Panc1 (cell line): ENCODE measurements around the gene NR5A1. TPM values are rescaled to one million over a fixed set of nuclear protein-coding genes. Genes with fewer than 3 reads are reported as not detected.

ENCODE experiments used
- ATAC-seq: fragments of 200-7000 bp; cut with Tn5 transposase; 2 replicates; pipeline ENCODE4 v1.9.1; 2020; ENCODE audit warnings: mild to moderate bottlenecking, moderate library complexity
- BruUV-seq: library from RNA; stranded (reverse); fragments of 400-500 nt; replicated peaks from 2 replicates; lab custom pipeline; 2021; lab: Mats Ljungman, UMichigan
- CTCF ChIA-PET: fragments of 300-600 bp; sonication (Branson Sonifier 250); formaldehyde crosslinking; loops from one replicate; lab custom pipeline; 2022; ENCODE audit warnings: antibody characterized with exemption; lab: Charles Lee
- POLR2A ChIA-PET: fragments of 300-600 bp; sonication (Branson Sonifier 250); formaldehyde crosslinking; loops from one replicate; lab custom pipeline; 2022; ENCODE audit warnings: antibody characterized with exemption; lab: Charles Lee
- DNase-seq: peaks from one replicate; pipeline ENCODE4 v3.0.0-alpha.2; 2010; ENCODE audit warnings: low read depth, low spot score
- H3K27ac ChIP-seq: 2 replicates; pipeline ENCODE4 v1.5.1; 2011; ENCODE audit warnings: mild to moderate bottlenecking, low read length, inconsistent platforms
- H3K27me3 ChIP-seq: fragments of 200-500 bp; sonication (Bioruptor generic); 2 replicates; pipeline ENCODE4 v1.6.0; 2014; ENCODE audit warnings: low read length, inconsistent platforms; ENCODE audit not compliant: control insufficient read depth, insufficient read depth
- H3K36me3 ChIP-seq: fragments of 200-500 bp; sonication (Bioruptor generic); 2 replicates; pipeline ENCODE4 v1.5.1; 2014; ENCODE audit warnings: inconsistent platforms, mild to moderate bottlenecking, low read length, moderate library complexity; ENCODE audit not compliant: control insufficient read depth, insufficient read depth
- H3K4me1 ChIP-seq: 2 replicates; pipeline ENCODE4 v1.5.1; 2011; ENCODE audit warnings: inconsistent platforms, mild to moderate bottlenecking, low read length, moderate library complexity; ENCODE audit not compliant: control insufficient read depth, insufficient read depth
- H3K4me3 ChIP-seq, 2 experiments: 2 replicates each; pipeline ENCODE4 v1.5.1; 2011 to 2012; ENCODE audit warnings: low read depth in 2 of 2, low read length in 2 of 2, mild to moderate bottlenecking in 2 of 2, inconsistent platforms in 1 of 2, moderate library complexity in 1 of 2
- H3K9me3 ChIP-seq: fragments of 200-500 bp; sonication (Bioruptor generic); 2 replicates; pipeline ENCODE4 v1.5.1; 2014; ENCODE audit warnings: low read depth, mild to moderate bottlenecking, inconsistent platforms, low read length, moderate library complexity; ENCODE audit not compliant: control insufficient read depth, insufficient read depth
- CTCF ChIP-seq: fragments of 450-650 bp; IDR thresholded peaks from 2 replicates; pipeline ENCODE4 v1.5.1; 2017; ENCODE audit warnings: mild to moderate bottlenecking
- POLR2AphosphoS5 ChIP-seq: IDR thresholded peaks from 2 replicates; pipeline ENCODE4 v1.6.1; 2012; ENCODE audit warnings: mild to moderate bottlenecking, low read depth, low read length, moderate library complexity
- REST ChIP-seq, 2 experiments: IDR thresholded peaks; 2 replicates each; pipeline ENCODE4 v1.6.1; 2011 to 2012; ENCODE audit warnings: low read depth in 2 of 2, control low read depth in 1 of 2, low read length in 1 of 2, mild to moderate bottlenecking in 1 of 2, moderate library complexity in 1 of 2; ENCODE audit not compliant: insufficient read depth in 1 of 2
- SIN3A ChIP-seq: IDR thresholded peaks from 2 replicates; pipeline ENCODE4 v1.6.1; 2012; ENCODE audit warnings: low read depth, mild to moderate bottlenecking, low read length, moderate library complexity, borderline replicate concordance; ENCODE audit not compliant: insufficient read depth
- TCF7L2 ChIP-seq: IDR thresholded peaks from 2 replicates; pipeline ENCODE4 v1.6.1; 2011; ENCODE audit warnings: mild to moderate bottlenecking, low read depth, low read length, inconsistent platforms
- in situ Hi-C: cut with HindIII; loops from 2 replicates; pipeline ENCODE4 v1.10.0; 2016; ENCODE audit warnings: low sequenced_read_pairs, low pct_unique_long_range_greater_than_20kb
- intact Hi-C: fragments of 100-400 bp; cut with micrococcal nuclease; formaldehyde crosslinking; loops from one replicate; pipeline ENCODE4 v1.10.0; 2022; ENCODE audit not compliant: unreplicated experiment
- total RNA-seq: library from RNA; stranded (reverse); gene quantifications from one replicate; pipeline ENCODE4 v1.2.1, GENCODE V29; 2021; ENCODE audit not compliant: unreplicated experiment

NR5A1 gene
- total RNA-seq, 1 experiment from 2014 or later, result 2.5 TPM

- CTCF ChIA-PET, result no interaction called here
- intact Hi-C loops, result no loop called here
Measured at GRCh38 chr9:124454296-124454695, 52.9 kb downstream of the NR5A1 start.

DNA sequence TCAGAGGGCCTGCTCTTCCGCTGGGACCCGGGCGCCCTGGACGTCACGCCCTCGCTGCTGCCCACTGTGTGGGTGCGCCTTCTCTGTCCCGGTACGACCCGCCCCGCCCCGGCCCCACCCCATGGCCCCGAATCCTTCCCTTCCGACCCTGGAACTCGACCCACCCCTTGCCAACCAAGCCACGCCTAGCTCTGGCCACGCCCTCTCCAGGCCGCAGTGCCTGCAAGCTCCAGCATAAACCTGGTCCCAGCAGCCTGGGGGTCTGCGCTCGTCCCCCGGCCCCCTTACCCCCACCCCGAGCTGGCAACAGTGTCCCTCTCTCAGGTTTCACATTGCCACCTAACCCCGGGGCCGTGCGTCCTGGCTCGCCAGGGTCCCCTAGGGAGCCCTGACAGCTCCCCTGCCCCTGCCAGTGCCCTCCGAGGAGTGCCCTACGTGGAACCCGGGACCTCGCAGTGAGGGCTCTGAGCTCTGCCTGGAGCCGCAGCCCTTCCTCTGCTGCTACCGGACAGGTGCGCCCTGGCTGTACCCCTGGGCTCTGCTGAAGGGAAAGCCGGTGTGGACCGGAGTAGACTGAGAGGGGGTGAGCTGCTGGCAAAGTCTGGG is 53.5 kb downstream of the NR5A1 start:
- Histone ChIP-seq H3K27ac (no peak overlapping the region), H3K4me3 (peak overlapping the region; percentile 25 to 27; a peak in 3 of 4 replicates), H3K4me1 (no peaks in the 10 kb centered on the region), H3K27me3 (no peaks in the 10 kb centered on the region), H3K36me3 (no peaks in the 10 kb centered on the region), H3K9me3 (no peaks in the 10 kb centered on the region)
- no peak for TF ChIP-seq REST (IDR thresholded peaks at IDR 0.05; ENCODE audit: insufficient read depth in 1 of 2, low read depth in 2 of 2, low read length in 1 of 2)
- TF ChIP-seq CTCF, result no peak
- TF ChIP-seq POLR2AphosphoS5, result no peak
- TF ChIP-seq SIN3A, result no peak
- TF ChIP-seq TCF7L2, result no peak
- CTCF ChIA-PET, result no interaction called here
- DNase-seq, result no peak
- BruUV-seq, result no TSS peak
- in situ Hi-C loops, result no loop called here
- peak; percentile 73 for ATAC-seq
- POLR2A ChIA-PET, result interaction anchor here (0.6 kb wide), 1 partner anchor 62 kb away, joined by 7 read pairs; no protein-coding TSS in a partner anchor
- intact Hi-C loops, result no loop called here

More at GRCh38 chr9:124454296-124454695, 52.9 kb downstream of the NR5A1 start:
- POLR2A ChIA-PET, result no interaction called here
- H3K27ac ChIP-seq, result no peak overlapping the region
- BruUV-seq, result no TSS peak
- H3K9me3 ChIP-seq, result no peaks in the 10 kb centered on the region
- DNase-seq (no peak), ATAC-seq (no peak)
- no peaks in the 10 kb centered on the region for H3K4me1 ChIP-seq
- H3K36me3 ChIP-seq, result no peaks in the 10 kb centered on the region
- H3K4me3 ChIP-seq, result no peak overlapping the region
- no peak for TF ChIP-seq TCF7L2
- TF ChIP-seq REST (IDR thresholded peaks at IDR 0.05; ENCODE audit: insufficient read depth in 1 of 2, low read depth in 2 of 2, low read length in 1 of 2), result no peak
- no peak for TF ChIP-seq SIN3A
- no peak for TF ChIP-seq POLR2AphosphoS5
- no peak for TF ChIP-seq CTCF
- no peaks in the 10 kb centered on the region for H3K27me3 ChIP-seq
- in situ Hi-C loops, result no loop called here
